Inflammatory macrophage treated with lipopolysaccharide for 1 hour (primary cell): Measurements from ENCODE around the gene ENTREP3.
A peak's percentile ranks its signal among the peaks of the same experiment; 100 is the strongest.
"Not testable (repeated sequence)": the region's sequence is repeated elsewhere in the genome, so short reads cannot be mapped to it uniquely, and the experiment has no call there.

Experiments
- DNase-seq, 2 donors: peaks; one replicate each; pipeline ENCODE4 v3.0.0-alpha.2; 2020 to 2022

The ENTREP3 gene

GRCh38 chr1:155255243-155256007 is at the start of gene ENTREP3:
ENTREP3 (minus strand) TSS chr1:155255483; CDS start chr1:155254877, 606 bp downstream.
- DNase-seq: peak; percentile 55 to 73

GRCh38 chr1:155304558-155305063 is 49.3 kb upstream of the ENTREP3 start:
- DNase-seq: no peak

- no peak for DNase-seq
Observed at GRCh38 chr1:155301342-155301841, 46.1 kb upstream of the ENTREP3 start, which contains the start of gene PKLR. PKLR (minus strand) TSS chr1:155301438; CDS start chr1:155301395, 43 bp downstream.

GRCh38 chr1:155300553-155301329 is 45.5 kb upstream of the ENTREP3 start:
- no peak for DNase-seq

GRCh38 chr1:155300024-155300423 is 44.7 kb upstream of the ENTREP3 start:
- DNase-seq: no peak

- DNase-seq: no peak
Observed at GRCh38 chr1:155297384-155297783, 42.1 kb upstream of the ENTREP3 start.

- DNase-seq: no peak
Observed at GRCh38 chr1:155296661-155297060, 41.4 kb upstream of the ENTREP3 start.

GRCh38 chr1:155295942-155296267 is 40.6 kb upstream of the ENTREP3 start:
- DNase-seq: no peak

- DNase-seq: no peak
Observed at GRCh38 chr1:155295183-155295941, 40.1 kb upstream of the ENTREP3 start.

- no peak for DNase-seq
Observed at GRCh38 chr1:155294520-155295182, 39.4 kb upstream of the ENTREP3 start.

GRCh38 chr1:155293086-155293749 is 37.9 kb upstream of the ENTREP3 start:
- DNase-seq: no peak

- not testable (repeated sequence) for DNase-seq
Observed at GRCh38 chr1:155291006-155291405, 35.7 kb upstream of the ENTREP3 start.

- DNase-seq: no peak
Observed at GRCh38 chr1:155287987-155288543, 32.8 kb upstream of the ENTREP3 start.

- DNase-seq: no peak
Observed at GRCh38 chr1:155286544-155286943, 31.3 kb upstream of the ENTREP3 start.

- no peak for DNase-seq
Observed at GRCh38 chr1:155285631-155286044, 30.4 kb upstream of the ENTREP3 start.

GRCh38 chr1:155285063-155285462 is 29.8 kb upstream of the ENTREP3 start:
- DNase-seq: no peak

- DNase-seq: no peak
Observed at GRCh38 chr1:155284476-155284875, 29.2 kb upstream of the ENTREP3 start.

GRCh38 chr1:155282488-155283091 is 27.3 kb upstream of the ENTREP3 start:
- DNase-seq: no peak

- no peak for DNase-seq
Observed at GRCh38 chr1:155279268-155279667, 24.0 kb upstream of the ENTREP3 start.

- DNase-seq: no peak
Observed at GRCh38 chr1:155278689-155279160, 23.4 kb upstream of the ENTREP3 start.
